B cell (primary cell): Measurements from ENCODE around the gene SCFD2. TPM values are rescaled to one million over a fixed set of nuclear protein-coding genes. Genes with fewer than 3 reads are reported as not detected.

Experiments
- ATAC-seq: fragments of 200-7000 bp; cut with Tn5 transposase; one replicate; pipeline ENCODE4 v1.10.0; 2021; ENCODE audit warnings: low read depth, mild to moderate bottlenecking, moderate number of reproducible peaks, moderate library complexity
- CTCF ChIA-PET: fragments of 350-600 bp; sonication (Branson Sonifier 250); formaldehyde crosslinking; loops from one replicate; lab custom pipeline; 2021; ENCODE audit warnings: antibody characterized with exemption, inconsistent platforms; lab: Charles Lee
- POLR2A ChIA-PET: fragments of 350-600 bp; sonication (Branson Sonifier 250); formaldehyde crosslinking; loops from one replicate; lab custom pipeline; 2021; ENCODE audit warnings: antibody characterized with exemption; lab: Charles Lee
- DNase-seq: peaks from one replicate; pipeline ENCODE4 v3.0.0; 2013
- H2AFZ ChIP-seq: 2 replicates; pipeline ENCODE4 v1.6.1; 2012; ENCODE audit warnings: mild to moderate bottlenecking, low read depth, low read length; ENCODE audit not compliant: insufficient read depth, poor library complexity, severe bottlenecking
- H3K27ac ChIP-seq, 2 donors: 1 replicate in 1 of 2; 2 replicates in 1 of 2; pipeline ENCODE4 v1.5.1; 2012 to 2013; ENCODE audit warnings: low read length in 2 of 2, mild to moderate bottlenecking in 2 of 2, moderate library complexity in 1 of 2
- H3K27me3 ChIP-seq, 4 experiments: fragments of 200-600 bp in 1 of 4; sonication (generic) in 1 of 4; replicated peaks in 1 of 4; 1 replicate in 2 of 4; 2 replicates in 2 of 4; pipeline versions ENCODE4 v1.6.1 to v1.7.0; 2013 to 2016; ENCODE audit warnings: low read length in 3 of 4, mild to moderate bottlenecking in 2 of 4, mixed read lengths in 1 of 4, moderate library complexity in 1 of 4; ENCODE audit not compliant: insufficient read depth in 4 of 4, control insufficient read depth in 3 of 4; ENCODE audit errors: control extremely low read depth in 1 of 4
- H3K36me3 ChIP-seq, 2 experiments: replicated peaks in 1 of 2; 1 replicate in 1 of 2; 2 replicates in 1 of 2; pipeline versions ENCODE4 v1.6.1 to v1.7.1; 2013; ENCODE audit warnings: low read length in 1 of 2; ENCODE audit not compliant: insufficient read depth in 2 of 2, control insufficient read depth in 1 of 2; ENCODE audit errors: control extremely low read depth in 1 of 2, extremely low read depth in 1 of 2
- H3K4me1 ChIP-seq, 2 donors: fragments of 200-600 bp in 1 of 2; sonication (generic) in 1 of 2; 1 replicate in 1 of 2; 2 replicates in 1 of 2; pipeline versions ENCODE4 v1.5.1 to v1.6.1; 2013 to 2017; ENCODE audit warnings: low read length in 2 of 2; ENCODE audit not compliant: control insufficient read depth in 2 of 2, insufficient read depth in 2 of 2
- H3K4me2 ChIP-seq: replicated peaks from 2 replicates; pipeline ENCODE3; 2012; ENCODE audit warnings: mild to moderate bottlenecking, low read depth, low read length; ENCODE audit not compliant: poor library complexity, severe bottlenecking
- H3K4me3 ChIP-seq, 5 experiments: fragments of 200-600 bp in 1 of 5; sonication (generic) in 1 of 5; 1 replicate in 3 of 5; 2 replicates in 2 of 5; pipeline versions ENCODE4 v1.5.1 to v1.7.0; 2011 to 2016; ENCODE audit warnings: low read length in 4 of 5, mild to moderate bottlenecking in 4 of 5, low read depth in 2 of 5, control low read depth in 1 of 5, moderate library complexity in 1 of 5; ENCODE audit not compliant: insufficient read depth in 1 of 5; ENCODE audit errors: control extremely low read depth in 1 of 5, extremely low read depth in 1 of 5
- H3K79me2 ChIP-seq: fragments of 200-600 bp; sonication (generic); one replicate; pipeline ENCODE4 v1.6.0; 2016; ENCODE audit warnings: low read length; ENCODE audit not compliant: control insufficient read depth, insufficient read depth
- H3K9ac ChIP-seq: fragments of 200-600 bp; sonication (generic); 2 replicates; pipeline ENCODE4 v1.6.1; 2017; ENCODE audit warnings: mild to moderate bottlenecking, low read length, moderate library complexity
- H3K9me3 ChIP-seq, 3 donors: one replicate each; pipeline versions ENCODE4 v1.6.1 to v1.7.1; 2013; ENCODE audit warnings: low read length in 2 of 3; ENCODE audit not compliant: control insufficient read depth in 2 of 3, insufficient read depth in 1 of 3; ENCODE audit errors: control extremely low read depth in 1 of 3
- H4K20me1 ChIP-seq: 2 replicates; pipeline ENCODE4 v1.6.0; 2012; ENCODE audit warnings: mild to moderate bottlenecking, low read length; ENCODE audit not compliant: insufficient read depth, control insufficient read depth, poor library complexity, severe bottlenecking
- H3K27ac Mint-ChIP-seq: one replicate; pipeline ENCODE4 v1.8.0; 2021; ENCODE audit warnings: mixed read lengths
- H3K27me3 Mint-ChIP-seq: one replicate; pipeline ENCODE4 v1.8.0; 2021; ENCODE audit warnings: mixed read lengths
- H3K4me1 Mint-ChIP-seq: one replicate; pipeline ENCODE4 v1.8.0; 2021; ENCODE audit warnings: mixed read lengths
- H3K4me3 Mint-ChIP-seq: one replicate; pipeline ENCODE4 v1.8.0; 2021; ENCODE audit warnings: mixed read lengths
- H3K9me3 Mint-ChIP-seq: one replicate; pipeline ENCODE4 v1.8.0; 2022; ENCODE audit warnings: mixed read lengths; ENCODE audit not compliant: insufficient read depth
- CTCF ChIP-seq: fragments of 200-600 bp; IDR thresholded peaks from one replicate; pipeline ENCODE4 v1.8.0; 2022; ENCODE audit warnings: antibody characterized with exemption, mild to moderate bottlenecking
- EZH2 ChIP-seq: IDR thresholded peaks from 2 replicates; pipeline ENCODE4 v1.6.1; 2012; ENCODE audit warnings: borderline replicate concordance, low read depth, mild to moderate bottlenecking, moderate library complexity, low read length; ENCODE audit not compliant: insufficient read depth, poor library complexity, severe bottlenecking
- WGBS: methylation state at CpG from one replicate; pipeline ENCODE4 v1.1.5; 2013; ENCODE audit warnings: missing lambda C conversion rate; ENCODE audit not compliant: insufficient coverage; 5-methylcytosine and 5-hydroxymethylcytosine counted together
- intact Hi-C: fragments of 100-400 bp; cut with micrococcal nuclease; formaldehyde crosslinking; loops from one replicate; pipeline ENCODE4 v1.10.0; 2022
- polyA plus RNA-seq: library from polyadenylated mRNA; depleted of rRNA; stranded (reverse); fragments of >200 nt; gene quantifications from 2 replicates; pipeline ENCODE4 v1.2.3, GENCODE V29; 2012
- total RNA-seq, 2 donors: library from RNA; stranded (reverse); fragments of 120-200 nt in 1 of 2; gene quantifications; 1 replicate in 1 of 2; 2 replicates in 1 of 2; pipeline versions ENCODE4 v1.2.3 to v1.2.4, GENCODE V29; 2013 to 2022

Gene SCFD2
- total and polyA plus RNA-seq, 2 donors (not counting 1 experiment from before 2014, with no cell fraction given) = 12.8 to 20.4 TPM

- no peak overlapping the region for H3K4me2 ChIP-seq
- TF ChIP-seq CTCF (no peak), EZH2 (no peak)
- H3K9me3 ChIP-seq = peaks cover 0 to 4% (median 1%) of the 10 kb centered on the region in 3 donors
- no peak overlapping the region for H3K27ac ChIP-seq
- Mint-ChIP-seq H3K27ac (no peak overlapping the region), H3K4me1 (no peaks in the 10 kb centered on the region), H3K9me3 (no peaks in the 10 kb centered on the region), H3K27me3 (no peaks in the 10 kb centered on the region), H3K4me3 (no peak overlapping the region)
- peaks cover 0 to 4% of the 10 kb centered on the region in 2 experiments for H3K36me3 ChIP-seq
- H3K79me2 ChIP-seq = no peaks in the 10 kb centered on the region
- no peak overlapping the region for H3K4me3 ChIP-seq
- ChIA-PET CTCF (no interaction called here), POLR2A (no interaction called here)
- no peak overlapping the region for H2AFZ ChIP-seq
- intact Hi-C loops = no loop called here
- no peaks in the 10 kb centered on the region for H3K27me3 ChIP-seq
- no peak for ATAC-seq
- no peaks in the 10 kb centered on the region for H4K20me1 ChIP-seq
- DNase-seq = no peak
- H3K9ac ChIP-seq = no peak overlapping the region
- H3K4me1 ChIP-seq = no peaks in the 10 kb centered on the region
- no CpG with 5 or more reads among the region's 2 CpGs for WGBS
Observed at GRCh38 chr4:53131562-53131925, 234.3 kb downstream of the SCFD2 start.

GRCh38 chr4:53130896-53131561, 234.8 kb downstream of the SCFD2 start:
- no peaks in the 10 kb centered on the region for H3K9me3 Mint-ChIP-seq
- WGBS = 97% methylated on average over 3 of the region's 5 CpGs
- Histone ChIP-seq H3K27me3 (no peaks in the 10 kb centered on the region), H3K27ac (no peak overlapping the region), H3K4me3 (no peak overlapping the region), H3K9me3 (peaks cover 0 to 4% (median under 1%) of the 10 kb centered on the region in 3 donors), H3K79me2 (no peaks in the 10 kb centered on the region), H3K9ac (no peak overlapping the region), H3K4me2 (no peak overlapping the region), H3K36me3 (peaks cover 0 to 4% of the 10 kb centered on the region in 2 experiments), H2AFZ (no peak overlapping the region), H3K4me1 (no peaks in the 10 kb centered on the region), H4K20me1 (no peaks in the 10 kb centered on the region)
- H3K4me3 Mint-ChIP-seq = no peak overlapping the region
- no peaks in the 10 kb centered on the region for H3K27me3 Mint-ChIP-seq
- TF ChIP-seq CTCF (no peak), EZH2 (no peak)
- DNase-seq = no peak
- H3K27ac Mint-ChIP-seq = no peak overlapping the region
- POLR2A ChIA-PET = no interaction called here
- no peaks in the 10 kb centered on the region for H3K4me1 Mint-ChIP-seq
- CTCF ChIA-PET = no interaction called here
- intact Hi-C loops = no loop called here
- ATAC-seq = no peak
